Measurements from ENCODE around the gene HDAC4.
"Not testable (repeated sequence)": the region's sequence is repeated elsewhere in the genome, so short reads cannot be mapped to it uniquely, and the experiment has no call there.

The HDAC4 gene

GRCh38 chr2:239179851-239180371, 220.9 kb downstream of the HDAC4 start:
- DNase-seq: no peak

GRCh38 chr2:239178954-239179353, 221.9 kb downstream of the HDAC4 start:
- DNase-seq: no peak

GRCh38 chr2:239178484-239178883, 222.3 kb downstream of the HDAC4 start:
- DNase-seq: no peak

GRCh38 chr2:239177908-239178307, 222.9 kb downstream of the HDAC4 start:
- DNase-seq: no peak

GRCh38 chr2:239177325-239177724, 223.5 kb downstream of the HDAC4 start:
- no peak for DNase-seq

- not testable (repeated sequence) for DNase-seq
Observed at GRCh38 chr2:239176138-239176803, 224.5 kb downstream of the HDAC4 start.

GRCh38 chr2:239175181-239175580, 225.6 kb downstream of the HDAC4 start:
- DNase-seq: no peak

- DNase-seq: no peak
Observed at GRCh38 chr2:239173301-239173700, 227.5 kb downstream of the HDAC4 start.

- no peak for DNase-seq
Observed at GRCh38 chr2:239171643-239172042, 229.2 kb downstream of the HDAC4 start.

GRCh38 chr2:239169311-239170048, 231.3 kb downstream of the HDAC4 start:
- DNase-seq: no peak

- no peak for DNase-seq
Observed at GRCh38 chr2:239168575-239168974, 232.2 kb downstream of the HDAC4 start.

GRCh38 chr2:239167766-239168444, 232.9 kb downstream of the HDAC4 start:
- DNase-seq: no peak

GRCh38 chr2:239167011-239167673, 233.7 kb downstream of the HDAC4 start:
- no peak for DNase-seq

- DNase-seq: no peak
Observed at GRCh38 chr2:239166201-239166834, 234.5 kb downstream of the HDAC4 start.

- no peak for DNase-seq
Observed at GRCh38 chr2:239165206-239165831, 235.5 kb downstream of the HDAC4 start.

GRCh38 chr2:239164335-239164871, 236.4 kb downstream of the HDAC4 start:
- DNase-seq: no peak

GRCh38 chr2:239163688-239164334, 237.0 kb downstream of the HDAC4 start:
- DNase-seq: no peak

GRCh38 chr2:239162976-239163687, 237.7 kb downstream of the HDAC4 start:
- no peak for DNase-seq

- no peak for DNase-seq
Observed at GRCh38 chr2:239162141-239162821, 238.5 kb downstream of the HDAC4 start.

GRCh38 chr2:239161711-239162140, 239.1 kb downstream of the HDAC4 start:
- no peak for DNase-seq

All from Kasumi-1 (cell line).